ENCODE results near the gene RABGAP1L. TPM values are rescaled to one million over a fixed set of nuclear protein-coding genes. Genes with fewer than 3 reads are reported as not detected.

Gene RABGAP1L
- total RNA-seq, 2 donors from 2014 or later: 51.4 to 124 TPM

GRCh38 chr1:174982971-174983689, 823.8 kb downstream of the RABGAP1L start:
- peak; percentile 27 for ATAC-seq

GRCh38 chr1:174984952-174985351, 825.6 kb downstream of the RABGAP1L start:
- Histone ChIP-seq H3K27ac (no peak overlapping the region), H3K27me3 (no peaks in the 10 kb centered on the region), H3K4me1 (peaks cover 8% of the 10 kb centered on the region), H3K36me3 (replicated peaks in 1 of 2; ENCODE audit: insufficient read depth in 1 of 2, low read depth in 2 of 2) (peaks cover 0 to 8% of the 10 kb centered on the region in 2 donors), H3K9me3 (no peaks in the 10 kb centered on the region), H3K4me3 (no peak overlapping the region)
- intact Hi-C loops (cut with DNase I): loop anchor here (10.0 kb wide), 1 partner anchor 210 kb away; no protein-coding TSS in a partner anchor
- ATAC-seq (no peak), DNase-seq (no peak)
- WGBS, 2 donors: 94 to 96% methylated on average over 4 of the region's 4 CpGs
- TF ChIP-seq POLR2A (IDR thresholded peaks at IDR 0.05): no peak

More at GRCh38 chr1:174982971-174983689, 823.8 kb downstream of the RABGAP1L start:
- Histone ChIP-seq H3K9me3 (no peaks in the 10 kb centered on the region), H3K36me3 (replicated peaks in 1 of 2; ENCODE audit: insufficient read depth in 1 of 2, low read depth in 2 of 2) (peaks cover 0 to 13% of the 10 kb centered on the region in 2 donors), H3K4me3 (no peak overlapping the region), H3K4me1 (no peaks in the 10 kb centered on the region), H3K27me3 (no peaks in the 10 kb centered on the region), H3K27ac (no peak overlapping the region)
- intact Hi-C loops (cut with DNase I): loop anchor here (10.0 kb wide), 1 partner anchor 208 kb away; no protein-coding TSS in a partner anchor
- DNase-seq: peak in 2 of 4 donors; percentile 29 to 45
- TF ChIP-seq CTCF (IDR thresholded peaks at IDR 0.05) (peak; percentile 25 to 58 (median 55)), POLR2A (IDR thresholded peaks at IDR 0.05) (no peak)

GRCh38 chr1:174988539-174988938, 829.2 kb downstream of the RABGAP1L start:
- no peak for TF ChIP-seq CTCF (IDR thresholded peaks at IDR 0.05)
- no peak for TF ChIP-seq POLR2A (IDR thresholded peaks at IDR 0.05)
- no peak overlapping the region for H3K4me3 ChIP-seq
- peaks cover 14% of the 10 kb centered on the region for H3K4me1 ChIP-seq
- no peak overlapping the region for H3K27ac ChIP-seq
- H3K36me3 ChIP-seq (replicated peaks in 1 of 2; ENCODE audit: insufficient read depth in 1 of 2, low read depth in 2 of 2): no peaks in the 10 kb centered on the region
- H3K27me3 ChIP-seq: no peaks in the 10 kb centered on the region
- H3K9me3 ChIP-seq: no peaks in the 10 kb centered on the region
- no peak for DNase-seq
- ATAC-seq: no peak
- intact Hi-C loops (cut with DNase I): loop anchor here (10.0 kb wide), 1 partner anchor 214 kb away; no protein-coding TSS in a partner anchor

- ATAC-seq (no peak), DNase-seq (no peak)
- peaks cover 0 to 1% of the 10 kb centered on the region in 2 donors for H3K36me3 ChIP-seq (replicated peaks in 1 of 2; ENCODE audit: insufficient read depth in 1 of 2, low read depth in 2 of 2)
- peaks cover 14% of the 10 kb centered on the region for H3K4me1 ChIP-seq
- H3K9me3 ChIP-seq: no peaks in the 10 kb centered on the region
- TF ChIP-seq POLR2A (IDR thresholded peaks at IDR 0.05): no peak
- no peak for TF ChIP-seq CTCF (IDR thresholded peaks at IDR 0.05)
- H3K4me3 ChIP-seq: no peak overlapping the region
- 88 to 90% methylated on average over 3 of the region's 3 CpGs for WGBS, 2 donors
- intact Hi-C loops (cut with DNase I): loop anchor here (10.0 kb wide), 1 partner anchor 214 kb away; no protein-coding TSS in a partner anchor
- H3K27ac ChIP-seq: no peak overlapping the region
- no peaks in the 10 kb centered on the region for H3K27me3 ChIP-seq
These were observed 829.7 kb downstream of the RABGAP1L start for GRCh38 chr1:174988986-174989385.

- DNase-seq: no peak
- Histone ChIP-seq H3K4me1 (peaks cover 14% of the 10 kb centered on the region), H3K27ac (peak overlapping the region in 3 of 4 donors; percentile 70 to 73 (median 70)), H3K9me3 (no peaks in the 10 kb centered on the region), H3K36me3 (replicated peaks in 1 of 2; ENCODE audit: insufficient read depth in 1 of 2, low read depth in 2 of 2) (peaks cover 0 to 2% of the 10 kb centered on the region in 2 donors), H3K4me3 (no peak overlapping the region), H3K27me3 (no peaks in the 10 kb centered on the region)
- ATAC-seq: no peak
- no peak for TF ChIP-seq CTCF (IDR thresholded peaks at IDR 0.05)
- TF ChIP-seq POLR2A (IDR thresholded peaks at IDR 0.05): no peak
- WGBS, 2 donors: 61 to 75% methylated on average over 5 of the region's 5 CpGs
- intact Hi-C loops (cut with DNase I): loop anchor here (10.0 kb wide), 1 partner anchor 215 kb away; no protein-coding TSS in a partner anchor
These were observed 830.4 kb downstream of the RABGAP1L start for GRCh38 chr1:174989536-174990220.

Measured in body of pancreas (tissue), 4 donors.